Epithelial cell of esophagus (primary cell): ENCODE measurements around the gene MSTN.
A peak's percentile ranks its signal among the peaks of the same experiment; 100 is the strongest.

Source experiments
- DNase-seq: peaks from one replicate; pipeline ENCODE4 v3.0.0; 2010; ENCODE audit warnings: low read depth
- H3K4me3 ChIP-seq: 2 replicates; pipeline ENCODE4 v1.5.1; 2011; ENCODE audit warnings: mild to moderate bottlenecking, low read length, control low read depth
- CTCF ChIP-seq: IDR thresholded peaks from 2 replicates; pipeline ENCODE4 v1.5.1; 2011; ENCODE audit warnings: low read depth, mild to moderate bottlenecking, low read length, control low read depth, inconsistent platforms; ENCODE audit not compliant: insufficient read depth; ENCODE audit errors: missing control alignments

The MSTN gene

DNA sequence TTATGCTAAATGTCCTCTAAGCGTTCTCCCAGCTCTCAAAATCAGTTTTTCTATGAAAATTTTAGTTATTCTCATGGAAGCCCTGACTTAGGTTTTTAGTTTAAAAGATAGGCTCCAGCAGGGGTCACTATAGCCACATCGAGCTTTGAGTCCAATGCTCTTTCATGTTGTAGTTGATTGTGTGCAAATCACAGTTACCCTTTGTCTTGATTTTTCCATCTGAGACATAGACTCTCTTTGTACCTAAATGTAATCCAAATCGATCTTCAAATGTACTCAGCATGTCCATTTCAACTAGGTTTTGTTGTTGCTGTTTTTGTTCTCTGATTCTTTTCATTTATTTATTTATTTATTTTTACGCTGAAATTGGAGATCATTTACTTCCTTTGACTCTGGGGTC, 26.4 kb upstream of the MSTN start:
- TF ChIP-seq CTCF = peak; percentile 76
- DNase-seq = peak; percentile 74
- H3K4me3 ChIP-seq = no peak overlapping the region

DNA sequence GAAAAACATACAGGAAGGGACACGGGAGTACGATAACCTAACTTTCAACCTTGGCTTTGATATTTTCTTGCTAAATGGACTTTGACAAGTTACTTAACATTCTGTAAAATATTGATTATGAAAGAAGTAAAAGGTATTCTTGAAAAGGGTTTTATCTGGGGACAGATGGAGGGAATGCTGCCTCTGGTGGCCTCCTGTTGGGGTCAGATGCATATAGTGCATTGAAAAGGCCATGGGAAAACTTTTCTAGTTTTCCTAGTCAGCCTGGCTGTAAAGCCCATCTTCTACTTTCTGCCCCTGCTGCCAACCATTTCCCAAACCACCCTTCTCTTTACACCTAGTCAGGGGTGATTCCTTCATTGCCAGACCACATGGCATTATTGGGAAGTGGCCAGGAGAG, 22.2 kb upstream of the MSTN start:
- no peak for DNase-seq
- no peak overlapping the region for H3K4me3 ChIP-seq
- no peak for TF ChIP-seq CTCF

DNA sequence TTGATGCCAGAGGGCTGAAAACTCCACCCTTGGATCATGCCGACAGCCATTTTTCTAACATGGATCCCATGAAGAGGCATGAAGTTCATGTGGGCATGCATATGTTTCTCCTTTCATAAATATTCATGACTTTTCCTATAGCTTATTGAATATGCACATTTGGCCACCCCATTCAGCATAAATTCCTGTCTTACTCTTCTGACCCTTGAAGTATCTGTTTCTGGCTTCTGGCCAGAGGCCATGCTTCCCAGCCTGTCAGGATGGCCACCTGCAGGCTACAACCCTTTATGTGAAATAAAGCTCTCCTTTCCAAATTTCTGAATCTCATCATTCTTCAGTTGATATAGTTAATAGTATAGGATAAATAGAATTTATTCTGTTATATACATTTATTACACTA, 19.6 kb upstream of the MSTN start:
- DNase-seq = no peak
- TF ChIP-seq CTCF = no peak
- no peak overlapping the region for H3K4me3 ChIP-seq

DNA sequence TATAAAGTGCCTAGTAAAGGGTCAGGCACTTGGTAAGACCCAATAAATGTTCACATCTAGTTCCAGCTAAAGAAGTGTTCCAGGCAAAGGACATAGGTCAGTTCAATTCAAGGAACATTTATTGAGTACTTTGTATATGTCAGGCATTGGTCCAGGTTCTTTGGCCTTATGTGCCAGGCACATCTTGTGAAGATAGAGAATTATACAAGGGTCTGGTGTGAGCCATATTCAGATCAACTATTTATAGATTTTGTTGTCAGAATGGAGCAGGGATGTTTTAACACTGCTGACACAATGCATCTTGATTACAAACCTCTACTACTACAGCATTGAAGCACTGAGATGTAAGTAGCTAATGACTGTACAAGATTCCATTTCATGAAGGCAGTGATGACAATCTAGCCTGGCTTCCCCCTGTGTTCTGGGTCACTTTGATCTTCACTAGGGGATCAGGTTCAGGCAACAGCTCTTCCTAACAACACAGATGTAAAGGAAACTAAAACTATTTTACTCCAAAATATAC, 18.1 kb upstream of the MSTN start:
- TF ChIP-seq CTCF = no peak
- no peak overlapping the region for H3K4me3 ChIP-seq
- no peak for DNase-seq

DNA sequence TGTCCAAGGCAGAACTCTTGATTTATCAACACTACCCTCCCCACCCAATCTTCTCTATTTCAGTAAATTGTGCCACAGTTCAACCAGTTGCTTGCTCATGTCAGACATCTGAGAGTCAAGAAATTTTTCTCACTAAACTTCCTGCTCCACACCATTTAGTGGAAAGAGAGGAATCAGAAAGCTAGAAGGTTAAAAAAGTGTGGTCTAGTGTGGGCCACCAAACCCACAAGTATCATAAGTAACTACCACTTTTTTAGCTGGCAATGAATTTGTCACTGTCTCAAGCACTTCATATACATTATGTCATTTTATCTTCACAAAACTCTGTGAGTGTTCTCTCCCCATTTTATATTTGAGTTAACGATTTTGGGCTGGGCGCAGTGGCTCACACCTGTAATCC, 16.6 kb upstream of the MSTN start:
- no peak for DNase-seq
- TF ChIP-seq CTCF = no peak
- no peak overlapping the region for H3K4me3 ChIP-seq

- no peak for TF ChIP-seq CTCF
- DNase-seq = no peak
- no peak overlapping the region for H3K4me3 ChIP-seq
These were observed 13.1 kb upstream of the MSTN start for GRCh38 chr2:190075623-190076022.

- peak; percentile 75 for DNase-seq
- no peak overlapping the region for H3K4me3 ChIP-seq
- peak; percentile 58 for TF ChIP-seq CTCF
These were observed 7.6 kb upstream of the MSTN start for GRCh38 chr2:190069936-190070696.
